Transverse colon (tissue), 4 donors: Measurements from ENCODE around the gene BMX. TPM values are rescaled to one million over a fixed set of nuclear protein-coding genes. Genes with fewer than 3 reads are reported as not detected.

Experiments
- DNase-seq: peaks from one replicate; pipeline ENCODE4 v3.0.0-alpha.2; 2019
- H3K27ac ChIP-seq, 4 donors: fragments of 200-600 bp; sonication (generic); 2 replicates each; pipeline ENCODE4 v1.5.1; 2016 to 2018; ENCODE audit warnings: inconsistent platforms in 4 of 4
- H3K27me3 ChIP-seq: fragments of 200-600 bp; sonication (generic); 2 replicates; pipeline ENCODE4 v1.5.1; 2017; ENCODE audit warnings: inconsistent platforms
- H3K36me3 ChIP-seq, 4 donors: fragments of 200-600 bp; sonication (generic); 2 replicates each; pipeline ENCODE4 v1.5.1; 2017 to 2019; ENCODE audit warnings: inconsistent platforms in 4 of 4
- H3K4me1 ChIP-seq, 4 donors: fragments of 200-600 bp; sonication (generic); 2 replicates each; pipeline ENCODE4 v1.5.1; 2017 to 2020; ENCODE audit warnings: inconsistent platforms in 4 of 4
- H3K4me3 ChIP-seq, 4 donors: fragments of 200-600 bp; sonication (generic); 1 replicate in 1 of 4; 2 replicates in 3 of 4; pipeline versions ENCODE4 v1.5.1 to v1.6.1; 2017 to 2019; ENCODE audit warnings: inconsistent platforms in 4 of 4
- H3K9me3 ChIP-seq, 2 donors: fragments of 200-600 bp; sonication (generic); 2 replicates each; pipeline ENCODE4 v1.5.1; 2017 to 2019; ENCODE audit warnings: inconsistent platforms in 2 of 2
- EP300 ChIP-seq: sonication (generic); formaldehyde crosslinking; IDR thresholded peaks from one replicate; pipeline ENCODE4 v1.6.1; 2017; ENCODE audit warnings: antibody characterized with exemption, low read depth
- POLR2A ChIP-seq: fragments of 450-650 bp; IDR thresholded peaks from one replicate; pipeline ENCODE4 v1.6.1; 2016; ENCODE audit warnings: antibody characterized with exemption, mild to moderate bottlenecking, moderate library complexity
- POLR2AphosphoS5 ChIP-seq, 3 donors: sonication (generic); formaldehyde crosslinking; IDR thresholded peaks; one replicate each; pipeline ENCODE4 v1.6.1; 2016; ENCODE audit warnings: antibody characterized with exemption in 3 of 3
- WGBS, 2 donors: methylation state at CpG; one replicate each; pipeline ENCODE4 v1.1.5; 2018; ENCODE audit warnings: low coverage in 1 of 2; 5-methylcytosine and 5-hydroxymethylcytosine counted together
- in situ Hi-C, 4 donors: fragments of 200-750 bp; cut with MboI; loops; one replicate each; pipeline versions ENCODE4 v1.15.0 to v1.15.1; 2017; ENCODE audit warnings: low sequenced_read_pairs in 3 of 4, low pct_ligation_motif_present in 1 of 4, low pct_unique_long_range_greater_than_20kb in 1 of 4
- intact Hi-C: fragments of 100-400 bp; cut with DNase I; formaldehyde crosslinking; loops from one replicate; pipeline ENCODE4 v1.15.1; 2023; ENCODE audit warnings: low total_unique reads
- total RNA-seq, 4 donors: library from RNA; depleted of rRNA; stranded (reverse); fragments of >200 nt; gene quantifications; one replicate each; pipeline ENCODE4 v1.1.0, GENCODE V29; 2016
- TF ChIP-seq, protein P1 (sequence below), 5 experiments: fragments of 200-600 bp in 3 of 5; fragments of 450-650 bp in 2 of 5; sonication (generic) in 3 of 5; IDR thresholded peaks; 1 replicate in 2 of 5; 2 replicates in 3 of 5; pipeline ENCODE4 v1.5.1; 2016 to 2017; ENCODE audit warnings: antibody characterized with exemption in 5 of 5, inconsistent platforms in 3 of 5, mild to moderate bottlenecking in 2 of 5, moderate library complexity in 1 of 5

BMX gene
- total RNA-seq, 4 donors from 2014 or later: 1.1 to 5.9 (median 3.4) TPM

DNA sequence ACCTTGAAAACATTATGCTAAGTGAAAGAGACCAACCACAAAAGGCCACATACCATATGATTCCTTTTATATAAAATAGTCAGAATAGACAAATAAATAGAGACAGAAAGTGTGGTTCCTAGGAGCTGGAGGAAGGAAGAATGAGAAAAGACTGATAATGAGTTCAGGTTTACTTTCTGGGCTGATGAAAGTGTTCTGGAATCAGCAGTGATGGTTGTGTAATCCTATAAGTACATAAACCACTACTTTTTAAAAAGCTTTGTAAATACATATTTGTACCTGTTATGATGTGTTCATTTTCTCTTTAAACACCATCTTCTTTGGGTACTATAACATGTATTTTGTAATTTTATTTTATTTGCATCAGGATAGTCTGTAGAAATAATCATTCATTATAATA, 28.1 kb upstream of the BMX start:
- intact Hi-C loops (no loop called here), in situ Hi-C loops (loop anchor here in 1 of 4 donors (25.0 kb wide), 1 partner anchor 135 kb away; the partner anchor contains the start of gene PIGA)
- Histone ChIP-seq H3K9me3 (no peaks in the 10 kb centered on the region), H3K4me1 (no peaks in the 10 kb centered on the region), H3K27ac (no peak overlapping the region), H3K36me3 (no peaks in the 10 kb centered on the region), H3K27me3 (no peaks in the 10 kb centered on the region), H3K4me3 (no peak overlapping the region)
- TF ChIP-seq EP300 (no peak), POLR2AphosphoS5 (IDR thresholded peaks at IDR 0.05) (no peak), POLR2A (no peak)
- TF ChIP-seq, protein P1, sequence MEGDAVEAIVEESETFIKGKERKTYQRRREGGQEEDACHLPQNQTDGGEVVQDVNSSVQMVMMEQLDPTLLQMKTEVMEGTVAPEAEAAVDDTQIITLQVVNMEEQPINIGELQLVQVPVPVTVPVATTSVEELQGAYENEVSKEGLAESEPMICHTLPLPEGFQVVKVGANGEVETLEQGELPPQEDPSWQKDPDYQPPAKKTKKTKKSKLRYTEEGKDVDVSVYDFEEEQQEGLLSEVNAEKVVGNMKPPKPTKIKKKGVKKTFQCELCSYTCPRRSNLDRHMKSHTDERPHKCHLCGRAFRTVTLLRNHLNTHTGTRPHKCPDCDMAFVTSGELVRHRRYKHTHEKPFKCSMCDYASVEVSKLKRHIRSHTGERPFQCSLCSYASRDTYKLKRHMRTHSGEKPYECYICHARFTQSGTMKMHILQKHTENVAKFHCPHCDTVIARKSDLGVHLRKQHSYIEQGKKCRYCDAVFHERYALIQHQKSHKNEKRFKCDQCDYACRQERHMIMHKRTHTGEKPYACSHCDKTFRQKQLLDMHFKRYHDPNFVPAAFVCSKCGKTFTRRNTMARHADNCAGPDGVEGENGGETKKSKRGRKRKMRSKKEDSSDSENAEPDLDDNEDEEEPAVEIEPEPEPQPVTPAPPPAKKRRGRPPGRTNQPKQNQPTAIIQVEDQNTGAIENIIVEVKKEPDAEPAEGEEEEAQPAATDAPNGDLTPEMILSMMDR (IDR thresholded peaks at IDR 0.05): no peak
- no peak for DNase-seq

DNA sequence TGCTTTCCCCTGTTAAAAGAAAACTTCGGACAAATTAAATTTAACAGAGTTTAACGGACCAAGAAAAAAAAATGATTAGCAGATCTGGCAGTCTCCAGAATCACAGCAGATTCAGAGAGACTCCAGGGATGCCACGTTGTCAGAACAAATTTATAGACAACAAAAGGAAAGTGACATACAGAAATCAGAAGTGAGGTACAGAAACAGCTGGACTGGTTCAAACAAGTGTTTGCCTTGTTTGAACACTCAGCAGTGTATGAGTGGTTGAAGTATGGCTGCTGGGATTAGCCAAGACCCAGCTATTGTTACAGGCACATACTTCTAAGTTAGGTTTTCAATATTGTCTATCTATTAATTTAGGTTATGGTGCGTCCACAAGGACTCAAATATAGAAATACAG, 26.6 kb upstream of the BMX start:
- H3K9me3 ChIP-seq: no peaks in the 10 kb centered on the region
- H3K4me3 ChIP-seq: no peak overlapping the region
- intact Hi-C loops: no loop called here
- no peak for DNase-seq
- TF ChIP-seq POLR2A (no peak), EP300 (no peak), POLR2AphosphoS5 (IDR thresholded peaks at IDR 0.05) (no peak)
- TF ChIP-seq, protein P1 (IDR thresholded peaks at IDR 0.05): no peak
- no peaks in the 10 kb centered on the region for H3K36me3 ChIP-seq
- in situ Hi-C loops: loop anchor here in 1 of 4 donors (25.0 kb wide), 1 partner anchor 137 kb away; the partner anchor contains the start of gene PIGA
- no peaks in the 10 kb centered on the region for H3K27me3 ChIP-seq
- H3K4me1 ChIP-seq: no peaks in the 10 kb centered on the region
- 60 to 71% methylated on average over 1 to 4 of the region's 4 CpGs for WGBS, 2 donors
- H3K27ac ChIP-seq: no peak overlapping the region

DNA sequence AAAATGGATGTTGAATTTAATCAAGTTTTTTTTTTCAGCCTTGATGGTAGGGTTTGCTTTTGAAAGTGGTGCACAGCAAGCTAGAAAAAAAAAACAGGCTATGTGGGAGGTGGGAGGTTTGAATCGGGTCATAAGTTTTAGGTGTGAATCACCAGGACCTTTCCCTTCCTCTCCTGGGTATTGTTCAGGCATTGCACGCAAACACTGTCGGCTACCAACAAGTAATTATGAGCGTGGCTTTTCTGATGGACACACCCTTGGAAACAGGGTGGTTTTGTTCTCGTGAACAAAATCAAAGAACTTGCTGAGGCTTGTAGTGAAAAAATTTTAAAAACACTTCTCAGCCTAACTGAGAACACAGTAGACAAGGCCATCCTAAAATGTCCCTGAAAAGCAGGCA, 25.6 kb upstream of the BMX start:
- TF ChIP-seq POLR2A (no peak), EP300 (no peak), POLR2AphosphoS5 (IDR thresholded peaks at IDR 0.05) (no peak)
- TF ChIP-seq, protein P1 (IDR thresholded peaks at IDR 0.05): no peak
- no peaks in the 10 kb centered on the region for H3K9me3 ChIP-seq
- H3K36me3 ChIP-seq: no peaks in the 10 kb centered on the region
- H3K27me3 ChIP-seq: no peaks in the 10 kb centered on the region
- intact Hi-C loops (no loop called here), in situ Hi-C loops (no loop called here)
- no peak overlapping the region for H3K4me3 ChIP-seq
- 49 to 62% methylated on average over 3 to 5 of the region's 5 CpGs for WGBS, 2 donors
- H3K27ac ChIP-seq: no peak overlapping the region
- H3K4me1 ChIP-seq: no peaks in the 10 kb centered on the region
- DNase-seq: no peak

DNA sequence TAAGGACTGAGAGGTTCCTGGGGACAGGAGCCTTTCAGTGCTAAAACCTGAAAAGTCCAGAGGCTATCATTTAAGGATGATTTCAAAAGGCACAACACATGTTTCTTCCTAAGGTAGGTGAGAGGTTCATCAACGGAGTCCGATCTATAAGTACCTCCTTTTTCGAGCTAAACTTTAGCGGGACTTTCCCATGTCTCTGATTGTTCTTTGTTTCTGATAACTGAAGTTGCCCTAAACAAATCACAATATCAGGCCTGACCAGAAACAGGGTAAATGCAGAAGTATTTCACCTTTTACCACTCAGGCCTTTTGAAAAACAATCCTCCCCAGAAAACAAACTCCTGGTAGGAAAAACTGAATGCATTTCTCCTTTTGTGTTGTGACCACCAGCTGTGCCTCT, 25.1 kb upstream of the BMX start:
- TF ChIP-seq, protein P1 (IDR thresholded peaks at IDR 0.05): no peak
- no peak for TF ChIP-seq POLR2A
- TF ChIP-seq POLR2AphosphoS5 (IDR thresholded peaks at IDR 0.05): no peak
- TF ChIP-seq EP300: no peak
- Histone ChIP-seq H3K36me3 (no peaks in the 10 kb centered on the region), H3K27me3 (no peaks in the 10 kb centered on the region), H3K4me1 (no peaks in the 10 kb centered on the region), H3K4me3 (no peak overlapping the region), H3K9me3 (no peaks in the 10 kb centered on the region), H3K27ac (no peak overlapping the region)
- in situ Hi-C loops (no loop called here), intact Hi-C loops (no loop called here)
- no peak for DNase-seq
- 80% methylated on average over 4 of the region's 4 CpGs; no CpG with 5 or more reads in 1 of the 2 donors for WGBS, 2 donors
